GOT3 (cell line): ENCODE results near the gene SSX2B.
"Not testable (repeated sequence)": the region's sequence is repeated elsewhere in the genome, so short reads cannot be mapped to it uniquely, and the experiment has no call there.

ENCODE experiments used
- DNase-seq: peaks from one replicate; lab custom pipeline; 2025; ENCODE audit warnings: mixed read lengths; lab: John Stamatoyannopoulos, UW

SSX2B gene

GRCh38 chrX:52750952-52751351 lies at the start of gene SSX2B:
TSS of gene SSX2B (plus strand) at chrX:52751252. CDS start at chrX:52752681, 1,429 bp downstream.
- not testable (repeated sequence) for DNase-seq

DNA sequence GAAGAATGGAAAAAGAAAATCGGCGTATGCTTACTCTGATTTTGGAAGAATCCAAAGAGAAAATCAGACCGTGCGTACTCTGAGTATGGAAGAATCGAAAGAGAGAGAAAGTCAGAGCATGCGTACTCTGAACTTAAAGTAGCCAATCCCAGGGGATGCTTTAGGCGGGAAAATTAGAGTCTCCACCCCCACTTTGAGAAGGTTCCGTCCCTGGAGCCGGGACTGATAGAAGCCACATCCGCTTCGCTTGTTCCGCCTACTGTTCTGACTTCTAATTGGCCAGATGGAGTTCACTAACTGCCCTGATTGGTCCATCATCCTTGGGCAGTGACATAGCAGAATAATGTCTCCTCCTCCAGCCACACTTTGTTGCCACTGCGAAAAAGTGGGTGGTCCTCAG lies 44.0 kb upstream of the SSX2B start, which contains the start of gene SSX2:
SSX2 (minus strand) TSS at position 101 of the 400 bp plus-strand sequence. CDS start 1,429 bp downstream, outside the sequence.
- not testable (repeated sequence) for DNase-seq

GRCh38 chrX:52765983-52766382 lies 14.9 kb downstream of the SSX2B start:
- DNase-seq = not testable (repeated sequence)

- DNase-seq = not testable (repeated sequence)
Measured at GRCh38 chrX:52773504-52773903, 22.5 kb downstream of the SSX2B start.

- DNase-seq = not testable (repeated sequence)
Measured at GRCh38 chrX:52797327-52797726, 46.3 kb downstream of the SSX2B start, which contains the start of gene SPANXN5. TSS of gene SPANXN5 (minus strand) at chrX:52797427. CDS start at chrX:52797348, 79 bp downstream.

DNA sequence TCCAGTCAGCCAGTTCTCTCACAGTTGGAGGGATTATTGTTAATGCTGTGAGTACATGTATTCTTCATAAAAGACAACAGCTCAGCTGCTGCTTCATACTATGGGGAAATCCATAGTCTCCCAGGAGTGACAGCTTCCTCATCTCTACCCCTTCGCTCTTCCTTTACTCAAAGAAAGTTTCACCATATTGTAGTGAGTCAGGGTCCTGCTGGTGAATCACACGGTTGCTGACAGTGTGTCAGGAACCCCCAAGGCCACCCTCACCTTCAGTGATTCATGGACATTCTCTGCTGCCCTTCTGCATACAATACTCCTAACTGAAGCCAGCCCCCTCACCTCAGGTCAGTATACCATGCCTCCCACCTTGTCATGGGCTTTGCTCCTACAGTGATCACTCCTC lies 53.8 kb downstream of the SSX2B start:
- DNase-seq = not testable (repeated sequence)
